HG03469 (cell line): ENCODE data around the gene PPP1R13L.
"Not testable (repeated sequence)": the region's sequence is repeated elsewhere in the genome, so short reads cannot be mapped to it uniquely, and the experiment has no call there.

Experiments used
- ATAC-seq: cut with Tn5 transposase; IDR thresholded peaks from one replicate; pipeline ENCODE4 v1.9.1; 2021; ENCODE audit warnings: mild to moderate bottlenecking, moderate library complexity, moderate number of reproducible peaks; ENCODE audit not compliant: unreplicated experiment

The PPP1R13L gene

GRCh38 chr19:45408121-45408520 is 3.3 kb upstream of the PPP1R13L start:
- ATAC-seq = no peak

- ATAC-seq = not testable (repeated sequence)
These were observed 2.7 kb upstream of the PPP1R13L start for GRCh38 chr19:45407585-45407984.

GRCh38 chr19:45407091-45407375 is 2.2 kb upstream of the PPP1R13L start:
- no peak for ATAC-seq

- ATAC-seq = no peak
These were observed 1.6 kb upstream of the PPP1R13L start, which contains the start of gene POLR1G for GRCh38 chr19:45406226-45407090. Gene POLR1G (plus strand): TSS chr19:45406644. CDS start chr19:45406697, 53 bp downstream.

GRCh38 chr19:45405435-45406225 is 761 bp upstream of the PPP1R13L start:
- ATAC-seq = no peak

- no peak for ATAC-seq
These were observed 900 bp downstream of the PPP1R13L start for GRCh38 chr19:45403781-45404556.

- ATAC-seq = no peak
These were observed 1.6 kb downstream of the PPP1R13L start for GRCh38 chr19:45403272-45403671.

DNA sequence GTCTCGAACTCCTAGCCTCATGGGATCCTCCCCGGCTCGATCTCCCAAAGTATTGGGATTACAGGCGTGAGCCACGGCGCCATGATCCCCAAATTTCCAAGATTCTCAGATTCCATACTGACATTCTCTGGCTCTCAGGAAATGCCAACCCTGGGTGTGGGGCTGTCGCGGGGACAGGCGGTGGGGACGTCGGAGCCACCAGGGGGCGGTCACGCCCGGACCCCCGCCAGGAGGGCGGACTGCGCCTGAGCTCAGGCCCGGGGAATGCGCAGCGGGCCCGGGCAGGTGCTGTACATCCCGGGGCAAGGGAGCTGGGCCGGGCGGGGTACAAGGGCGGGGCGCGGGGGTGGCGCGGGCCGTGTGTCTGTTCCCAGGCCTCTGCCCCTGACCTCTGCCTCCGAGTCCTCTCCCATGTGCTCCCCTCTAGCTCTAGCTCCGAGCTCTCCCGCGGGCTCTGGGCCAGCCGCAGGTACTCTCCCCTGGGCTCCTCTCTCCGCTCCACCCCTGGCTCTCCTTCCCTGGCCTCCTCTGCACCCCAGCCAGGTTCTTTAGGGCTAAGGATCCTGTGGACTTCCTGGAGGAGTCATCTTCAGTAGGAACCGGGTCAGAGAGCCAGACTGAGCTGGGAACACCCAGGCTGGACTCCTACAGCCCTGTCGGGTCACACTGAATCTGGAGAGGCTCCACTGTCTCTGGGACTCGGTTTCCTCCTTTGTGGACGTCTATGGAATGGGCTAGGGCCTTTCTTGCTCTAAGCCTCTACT is 2.4 kb downstream of the PPP1R13L start:
- ATAC-seq = no peak

DNA sequence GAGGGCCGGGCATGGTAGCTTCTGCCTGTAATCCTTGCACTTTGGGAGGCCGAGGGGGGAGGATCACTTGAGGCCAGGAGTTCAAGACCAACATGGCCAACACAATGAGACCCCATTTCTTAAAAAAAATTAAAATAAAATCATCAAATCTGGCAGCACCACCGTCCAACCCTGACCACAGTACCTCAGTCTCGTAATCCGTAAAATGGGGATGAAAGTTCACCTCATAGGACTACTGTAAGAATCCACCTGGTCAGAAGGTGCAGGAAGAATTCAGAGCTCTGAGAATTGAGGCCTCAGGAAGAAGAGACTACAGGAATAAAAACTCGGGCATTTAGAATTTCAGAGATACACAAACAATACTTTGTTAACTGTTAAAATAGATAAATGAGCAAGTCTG is 3.1 kb downstream of the PPP1R13L start:
- no peak for ATAC-seq

DNA sequence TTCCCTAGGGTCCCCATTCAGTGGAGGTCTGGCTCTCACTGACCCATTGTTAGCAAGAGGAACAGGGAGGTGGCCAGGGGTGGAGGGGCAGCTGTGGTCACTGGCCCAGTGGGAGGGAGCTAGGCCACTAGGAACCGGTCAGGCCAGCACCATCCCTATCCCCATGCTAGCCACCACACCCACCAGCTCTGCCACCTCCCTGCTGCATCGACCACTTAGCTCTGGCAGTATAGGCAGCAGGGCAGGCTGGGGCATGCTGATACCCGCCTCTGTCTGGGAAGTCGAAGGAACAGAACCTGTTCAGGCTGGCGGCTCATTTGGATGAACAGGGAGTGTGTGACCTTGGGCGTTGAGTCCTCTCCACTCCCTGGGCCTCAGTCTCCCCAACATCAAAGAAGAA is 4.7 kb downstream of the PPP1R13L start:
- no peak for ATAC-seq

GRCh38 chr19:45395821-45396617 is 8.8 kb downstream of the PPP1R13L start:
- ATAC-seq = no peak

- ATAC-seq = no peak
These were observed 12.8 kb downstream of the PPP1R13L start for GRCh38 chr19:45391871-45392665.

GRCh38 chr19:45391346-45391745 is 13.5 kb downstream of the PPP1R13L start:
- ATAC-seq = no peak

DNA sequence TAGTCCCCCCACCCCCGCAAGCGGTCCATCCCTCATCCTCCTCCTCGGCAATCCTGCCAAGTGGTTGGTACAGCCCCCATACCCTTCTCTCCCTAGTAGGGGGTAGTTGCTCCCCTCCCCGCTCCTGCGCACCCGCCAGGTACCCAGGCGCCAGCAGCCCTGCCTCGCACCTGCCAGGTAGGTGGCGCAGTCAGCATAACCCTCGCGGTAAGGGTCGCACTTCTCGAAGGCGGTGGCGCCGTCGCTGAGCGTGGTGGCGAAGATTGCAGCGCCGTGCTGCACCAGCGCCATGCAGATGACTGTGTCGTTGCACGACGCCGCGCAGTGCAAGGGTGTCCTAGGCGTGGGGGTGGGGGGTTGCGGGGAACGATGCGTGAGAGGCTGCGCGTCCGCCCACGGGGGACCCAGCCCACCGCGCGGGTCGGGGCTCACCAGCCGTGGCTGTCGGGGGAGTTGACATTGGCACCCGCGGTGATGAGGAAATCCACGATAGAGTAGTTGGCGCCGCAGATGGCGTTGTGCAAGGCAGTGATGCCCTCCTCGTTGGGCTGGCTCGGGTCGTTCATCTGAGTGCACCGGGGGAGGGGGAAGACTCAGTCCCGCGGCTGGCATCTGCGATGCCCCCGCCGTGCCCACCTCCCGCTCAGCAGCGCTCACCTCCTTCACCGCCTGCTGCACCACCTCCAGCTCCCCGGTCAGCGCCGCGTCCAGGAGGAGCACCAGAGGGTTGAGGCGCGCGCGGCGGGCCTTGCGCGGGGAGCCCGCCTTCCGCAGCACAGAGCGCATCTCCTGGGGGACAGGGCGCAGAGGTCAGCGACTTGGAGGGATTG is 19.3 kb downstream of the PPP1R13L start:
- ATAC-seq = no peak

DNA sequence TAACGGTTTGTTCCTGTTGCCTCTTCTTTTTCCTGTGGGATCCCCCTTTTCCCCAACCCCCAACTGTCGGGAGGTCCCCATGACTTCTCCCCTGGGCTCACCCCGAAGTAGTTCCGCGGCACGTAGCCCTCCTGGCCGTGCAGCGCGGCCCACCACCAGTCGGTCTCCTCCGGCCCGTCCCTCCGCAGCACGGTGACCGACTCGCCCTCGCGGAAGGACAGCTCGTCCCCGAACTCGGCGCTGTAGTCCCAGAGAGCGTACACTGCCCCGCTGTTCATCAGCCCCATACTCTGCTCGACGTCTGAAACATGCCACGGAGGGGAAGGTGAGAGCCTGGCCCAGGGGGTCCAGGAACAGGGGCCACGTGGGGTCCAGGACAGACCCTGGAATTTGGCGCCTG is 22.4 kb downstream of the PPP1R13L start:
- ATAC-seq = no peak

DNA sequence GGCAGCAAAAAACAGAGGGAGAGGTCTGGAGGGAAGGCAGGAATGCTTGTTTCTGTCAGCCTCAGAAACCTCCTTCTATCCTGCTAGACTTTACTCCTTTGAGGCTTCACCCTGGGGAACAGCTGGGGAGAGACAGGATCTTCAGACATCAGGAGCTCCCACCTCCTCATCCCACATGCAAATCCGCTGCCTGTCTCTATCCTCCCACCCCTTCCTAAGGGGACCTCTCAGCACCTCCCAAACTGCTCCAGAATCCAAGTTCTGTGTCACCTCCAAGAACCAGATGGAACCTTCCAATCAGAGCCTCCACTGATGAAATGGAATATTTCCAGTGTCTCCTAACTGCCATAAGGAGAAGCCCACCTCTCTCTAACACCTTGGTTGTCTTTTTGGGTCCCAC is 24.8 kb downstream of the PPP1R13L start:
- no peak for ATAC-seq

- no peak for ATAC-seq
These were observed 28.7 kb downstream of the PPP1R13L start for GRCh38 chr19:45376045-45376724.
